HEK293T (cell line): ENCODE results near the gene RAB11A.

Experiments used
- CTCF ChIA-PET: fragments of 350-600 bp; formaldehyde crosslinking; extraction: SDS; loops from one replicate; lab custom pipeline; 2021; ENCODE audit warnings: antibody characterized with exemption, inconsistent platforms; lab: Yijun Ruan, JAX
- POLR2A ChIA-PET: fragments of 350-600 bp; formaldehyde crosslinking; extraction: SDS; loops from one replicate; lab custom pipeline; 2020; ENCODE audit warnings: antibody characterized with exemption, inconsistent platforms; lab: Yijun Ruan, JAX
- DNase-seq: peaks from one replicate; pipeline ENCODE4 v3.0.0; 2012; ENCODE audit warnings: mixed read lengths; ENCODE audit errors: extremely low spot score
- ARNT ChIP-seq: fragments of 450-650 bp; IDR thresholded peaks from 2 replicates; pipeline ENCODE4 v1.6.1; 2017; ENCODE audit warnings: mild to moderate bottlenecking
- BHLHE40 ChIP-seq: fragments of 450-650 bp; IDR thresholded peaks from 2 replicates; pipeline ENCODE4 v1.6.1; 2016; ENCODE audit warnings: mild to moderate bottlenecking, moderate library complexity, borderline replicate concordance
- CTBP1 ChIP-seq: fragments of 450-650 bp; IDR thresholded peaks from 2 replicates; pipeline ENCODE4 v1.6.1; 2016; ENCODE audit warnings: borderline replicate concordance
- ELF4 ChIP-seq: fragments of 450-650 bp; IDR thresholded peaks from 2 replicates; pipeline ENCODE4 v1.6.1; 2017; ENCODE audit warnings: antibody characterized with exemption
- FOXA1 ChIP-seq: fragments of 450-650 bp; IDR thresholded peaks from 2 replicates; pipeline ENCODE4 v1.6.1; 2016; ENCODE audit warnings: mild to moderate bottlenecking
- FOXK2 ChIP-seq: fragments of 450-650 bp; IDR thresholded peaks from 2 replicates; pipeline ENCODE4 v1.6.1; 2016; ENCODE audit warnings: mild to moderate bottlenecking
- FOXM1 ChIP-seq: fragments of 450-650 bp; IDR thresholded peaks from 2 replicates; pipeline ENCODE4 v1.6.1; 2017; ENCODE audit warnings: mild to moderate bottlenecking, borderline replicate concordance
- HDGF ChIP-seq: fragments of 450-650 bp; IDR thresholded peaks from 2 replicates; pipeline ENCODE4 v1.6.1; 2017; ENCODE audit warnings: antibody characterized with exemption, borderline replicate concordance
- L3MBTL2 ChIP-seq: fragments of 450-650 bp; conservative IDR thresholded peaks from 2 replicates; pipeline ENCODE4 v1.6.1; 2016; ENCODE audit warnings: mild to moderate bottlenecking
- LEF1 ChIP-seq: fragments of 450-650 bp; IDR thresholded peaks from 2 replicates; pipeline ENCODE4 v1.6.1; 2017; ENCODE audit warnings: mild to moderate bottlenecking, borderline replicate concordance
- NFRKB ChIP-seq: fragments of 450-650 bp; IDR thresholded peaks from 2 replicates; pipeline ENCODE4 v1.6.1; 2016; ENCODE audit warnings: mild to moderate bottlenecking, moderate library complexity
- PKNOX1 ChIP-seq: fragments of 450-650 bp; IDR thresholded peaks from 2 replicates; pipeline ENCODE4 v1.6.1; 2016
- SP1 ChIP-seq: fragments of 450-650 bp; IDR thresholded peaks from 2 replicates; pipeline ENCODE4 v1.6.1; 2017
- SUZ12 ChIP-seq: fragments of 450-650 bp; IDR thresholded peaks from 2 replicates; pipeline ENCODE4 v1.6.1; 2016; ENCODE audit warnings: mild to moderate bottlenecking
- TARDBP ChIP-seq: fragments of 450-650 bp; IDR thresholded peaks from 2 replicates; pipeline ENCODE4 v1.6.1; 2016
- ZNF384 ChIP-seq: fragments of 450-650 bp; IDR thresholded peaks from 2 replicates; pipeline ENCODE4 v1.6.1; 2016

RAB11A gene

GRCh38 chr15:65922621-65923020 lies 53.3 kb downstream of the RAB11A start:
- no peak for TF ChIP-seq FOXM1
- no peak for TF ChIP-seq SUZ12
- TF ChIP-seq NFRKB: no peak
- no peak for TF ChIP-seq PKNOX1
- no peak for TF ChIP-seq SP1
- POLR2A ChIA-PET: no interaction called here

GRCh38 chr15:65923264-65923663 lies 54.0 kb downstream of the RAB11A start:
- no peak for TF ChIP-seq CTBP1
- no peak for TF ChIP-seq ELF4
- no peak for TF ChIP-seq TARDBP
- TF ChIP-seq FOXK2: no peak
- TF ChIP-seq ARNT: no peak
- TF ChIP-seq FOXA1: no peak
- TF ChIP-seq NFRKB: no peak
- TF ChIP-seq SUZ12: no peak
- TF ChIP-seq HDGF: no peak
- no peak for TF ChIP-seq FOXM1
- TF ChIP-seq BHLHE40: no peak
- TF ChIP-seq LEF1: no peak
- no peak for TF ChIP-seq PKNOX1
- no peak for TF ChIP-seq L3MBTL2
- no peak for TF ChIP-seq ZNF384
- TF ChIP-seq SP1: no peak
- ChIA-PET POLR2A (no interaction called here), CTCF (no interaction called here)
- no peak for DNase-seq

More at GRCh38 chr15:65922621-65923020, 53.3 kb downstream of the RAB11A start:
- no peak for DNase-seq
- CTCF ChIA-PET: no interaction called here

GRCh38 chr15:65924004-65924403 lies 54.7 kb downstream of the RAB11A start:
- ChIA-PET POLR2A (no interaction called here), CTCF (no interaction called here)
- no peak for DNase-seq
- TF ChIP-seq TARDBP: no peak
- no peak for TF ChIP-seq BHLHE40
- TF ChIP-seq FOXA1: no peak
- no peak for TF ChIP-seq L3MBTL2
- TF ChIP-seq CTBP1: no peak

- no peak for DNase-seq
- POLR2A ChIA-PET: no interaction called here
- no peak for TF ChIP-seq ARNT
- TF ChIP-seq HDGF: no peak
- no peak for TF ChIP-seq L3MBTL2
- TF ChIP-seq ELF4: no peak
- CTCF ChIA-PET: no interaction called here
Measured at GRCh38 chr15:65925338-65925737, 56.0 kb downstream of the RAB11A start.

- TF ChIP-seq L3MBTL2: no peak
- no peak for TF ChIP-seq BHLHE40
- TF ChIP-seq FOXA1: no peak
- no peak for TF ChIP-seq ZNF384
- no peak for TF ChIP-seq HDGF
- no peak for TF ChIP-seq CTBP1
- no peak for TF ChIP-seq ARNT
- no peak for TF ChIP-seq LEF1
- no peak for TF ChIP-seq FOXM1
- no peak for TF ChIP-seq PKNOX1
- no peak for TF ChIP-seq TARDBP
- no peak for TF ChIP-seq SP1
- TF ChIP-seq FOXK2: no peak
- TF ChIP-seq SUZ12: no peak
- no peak for TF ChIP-seq NFRKB
- TF ChIP-seq ELF4: no peak
- CTCF ChIA-PET: no interaction called here
Measured at GRCh38 chr15:65926459-65926858, 57.2 kb downstream of the RAB11A start.

GRCh38 chr15:65926899-65927298 lies 57.6 kb downstream of the RAB11A start:
- no peak for DNase-seq
- ChIA-PET CTCF (no interaction called here), POLR2A (no interaction called here)
- TF ChIP-seq SUZ12 (no peak), FOXM1 (no peak), LEF1 (no peak), PKNOX1 (no peak), FOXA1 (no peak), BHLHE40 (no peak), NFRKB (no peak), ZNF384 (no peak), TARDBP (no peak), L3MBTL2 (no peak), FOXK2 (no peak), SP1 (no peak), ELF4 (no peak), CTBP1 (no peak), ARNT (no peak), HDGF (no peak)

More at GRCh38 chr15:65926459-65926858, 57.2 kb downstream of the RAB11A start:
- POLR2A ChIA-PET: no interaction called here
- no peak for DNase-seq
